Type B pancreatic cell (in vitro differentiated cells): Measurements from ENCODE around the gene SLC6A19. TPM values are rescaled to one million over a fixed set of nuclear protein-coding genes. Genes with fewer than 3 reads are reported as not detected.

Experiments used
- DNase-seq: peaks from one replicate; pipeline ENCODE4 v3.0.0; 2021; ENCODE audit warnings: mixed read lengths; ENCODE audit not compliant: unreplicated experiment; ENCODE audit errors: extremely low spot score
- H3K27ac Mint-ChIP-seq: 2 replicates; pipeline ENCODE4 v1.8.0; 2021; ENCODE audit warnings: mild to moderate bottlenecking, mixed read lengths
- H3K27me3 Mint-ChIP-seq: 2 replicates; pipeline ENCODE4 v1.8.0; 2021; ENCODE audit warnings: mixed read lengths
- H3K36me3 Mint-ChIP-seq: 2 replicates; pipeline ENCODE4 v1.8.0; 2021; ENCODE audit warnings: mixed read lengths
- H3K4me1 Mint-ChIP-seq: one replicate; pipeline ENCODE4 v1.8.0; 2021; ENCODE audit warnings: mixed read lengths; ENCODE audit not compliant: unreplicated experiment
- H3K4me3 Mint-ChIP-seq: 2 replicates; pipeline ENCODE4 v1.8.0; 2021; ENCODE audit warnings: mild to moderate bottlenecking, mixed read lengths
- H3K9me3 Mint-ChIP-seq: 2 replicates; pipeline ENCODE4 v1.8.0; 2021; ENCODE audit warnings: mixed read lengths
- CTCF ChIP-seq: fragments of 200-600 bp; sonication (generic); conservative IDR thresholded peaks from 2 replicates; pipeline ENCODE4 v1.5.0; 2021; ENCODE audit warnings: antibody characterized with exemption, mild to moderate bottlenecking
- total RNA-seq: library from RNA; stranded (reverse); gene quantifications from 2 replicates; pipeline ENCODE4 v1.2.1, GENCODE V29; 2021; ENCODE audit warnings: low replicate concordance

The SLC6A19 gene
- total RNA-seq, 1 donor from 2014 or later: 12.6 TPM

GRCh38 chr5:1219098-1219767, 17.8 kb downstream of the SLC6A19 start:
- H3K27ac Mint-ChIP-seq: no peak overlapping the region
- no peaks in the 10 kb centered on the region for H3K9me3 Mint-ChIP-seq
- TF ChIP-seq CTCF: no peak
- no peaks in the 10 kb centered on the region for H3K27me3 Mint-ChIP-seq
- no peaks in the 10 kb centered on the region for H3K4me1 Mint-ChIP-seq
- DNase-seq: no peak
- H3K36me3 Mint-ChIP-seq: no peaks in the 10 kb centered on the region
- H3K4me3 Mint-ChIP-seq: no peak overlapping the region

GRCh38 chr5:1219768-1220100, 18.3 kb downstream of the SLC6A19 start:
- no peaks in the 10 kb centered on the region for H3K4me1 Mint-ChIP-seq
- no peaks in the 10 kb centered on the region for H3K27me3 Mint-ChIP-seq
- H3K27ac Mint-ChIP-seq: no peak overlapping the region
- no peaks in the 10 kb centered on the region for H3K9me3 Mint-ChIP-seq
- no peaks in the 10 kb centered on the region for H3K36me3 Mint-ChIP-seq
- TF ChIP-seq CTCF: no peak
- DNase-seq: no peak
- H3K4me3 Mint-ChIP-seq: no peak overlapping the region

GRCh38 chr5:1220351-1220750, 19.0 kb downstream of the SLC6A19 start:
- Mint-ChIP-seq H3K27ac (no peak overlapping the region), H3K27me3 (no peaks in the 10 kb centered on the region), H3K36me3 (no peaks in the 10 kb centered on the region), H3K4me3 (no peak overlapping the region), H3K4me1 (no peaks in the 10 kb centered on the region), H3K9me3 (no peaks in the 10 kb centered on the region)
- no peak for TF ChIP-seq CTCF
- DNase-seq: no peak

- Mint-ChIP-seq H3K4me1 (no peaks in the 10 kb centered on the region), H3K27me3 (peaks cover under 1% of the 10 kb centered on the region), H3K9me3 (no peaks in the 10 kb centered on the region), H3K27ac (no peak overlapping the region), H3K4me3 (no peak overlapping the region), H3K36me3 (no peaks in the 10 kb centered on the region)
- TF ChIP-seq CTCF: no peak
- DNase-seq: no peak
Observed at GRCh38 chr5:1220831-1221230, 19.4 kb downstream of the SLC6A19 start.

- Mint-ChIP-seq H3K4me3 (no peak overlapping the region), H3K4me1 (no peaks in the 10 kb centered on the region), H3K36me3 (no peaks in the 10 kb centered on the region), H3K27me3 (peaks cover 3% of the 10 kb centered on the region), H3K27ac (no peak overlapping the region), H3K9me3 (no peaks in the 10 kb centered on the region)
- no peak for TF ChIP-seq CTCF
- no peak for DNase-seq
Observed at GRCh38 chr5:1221721-1222120, 20.3 kb downstream of the SLC6A19 start.

- no peak overlapping the region for H3K27ac Mint-ChIP-seq
- peaks cover under 1% of the 10 kb centered on the region for H3K4me1 Mint-ChIP-seq
- H3K9me3 Mint-ChIP-seq: no peaks in the 10 kb centered on the region
- no peak for DNase-seq
- no peaks in the 10 kb centered on the region for H3K36me3 Mint-ChIP-seq
- H3K4me3 Mint-ChIP-seq: no peak overlapping the region
- H3K27me3 Mint-ChIP-seq: peaks cover 5% of the 10 kb centered on the region
- no peak for TF ChIP-seq CTCF
Observed at GRCh38 chr5:1222147-1222546, 20.8 kb downstream of the SLC6A19 start.
